GM12873 (cell line): Measurements from ENCODE around the gene DOCK2.

Source experiments
- TF ChIP-seq, protein P1 (sequence below): IDR thresholded peaks from 2 replicates; pipeline ENCODE4 v1.5.1; 2012; ENCODE audit warnings: low read depth, mild to moderate bottlenecking, moderate library complexity, low read length, control low read depth; ENCODE audit not compliant: insufficient read depth; ENCODE audit errors: missing control alignments

Gene DOCK2

DNA sequence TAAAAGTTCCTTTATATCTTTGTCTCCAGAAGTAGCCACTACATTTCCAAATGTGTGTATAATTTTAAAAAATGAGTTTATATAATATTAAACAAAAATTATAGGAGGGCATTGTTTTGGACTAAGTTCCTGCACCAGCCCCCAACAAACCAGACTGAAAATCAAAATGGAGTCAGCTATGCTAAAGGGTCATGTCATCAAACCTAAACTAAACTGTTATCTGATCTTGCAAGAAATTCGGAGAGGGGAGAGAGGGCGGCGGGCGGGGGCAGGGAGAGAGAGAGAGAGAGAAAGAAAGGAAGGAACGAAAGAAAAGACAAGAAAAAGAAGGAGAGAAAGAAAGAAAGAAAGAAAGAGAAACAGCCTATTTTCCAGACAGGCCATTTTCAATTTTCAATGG, 63.5 kb downstream of the DOCK2 start:
- TF ChIP-seq, protein P1, sequence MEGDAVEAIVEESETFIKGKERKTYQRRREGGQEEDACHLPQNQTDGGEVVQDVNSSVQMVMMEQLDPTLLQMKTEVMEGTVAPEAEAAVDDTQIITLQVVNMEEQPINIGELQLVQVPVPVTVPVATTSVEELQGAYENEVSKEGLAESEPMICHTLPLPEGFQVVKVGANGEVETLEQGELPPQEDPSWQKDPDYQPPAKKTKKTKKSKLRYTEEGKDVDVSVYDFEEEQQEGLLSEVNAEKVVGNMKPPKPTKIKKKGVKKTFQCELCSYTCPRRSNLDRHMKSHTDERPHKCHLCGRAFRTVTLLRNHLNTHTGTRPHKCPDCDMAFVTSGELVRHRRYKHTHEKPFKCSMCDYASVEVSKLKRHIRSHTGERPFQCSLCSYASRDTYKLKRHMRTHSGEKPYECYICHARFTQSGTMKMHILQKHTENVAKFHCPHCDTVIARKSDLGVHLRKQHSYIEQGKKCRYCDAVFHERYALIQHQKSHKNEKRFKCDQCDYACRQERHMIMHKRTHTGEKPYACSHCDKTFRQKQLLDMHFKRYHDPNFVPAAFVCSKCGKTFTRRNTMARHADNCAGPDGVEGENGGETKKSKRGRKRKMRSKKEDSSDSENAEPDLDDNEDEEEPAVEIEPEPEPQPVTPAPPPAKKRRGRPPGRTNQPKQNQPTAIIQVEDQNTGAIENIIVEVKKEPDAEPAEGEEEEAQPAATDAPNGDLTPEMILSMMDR = no peak

- TF ChIP-seq, protein P1 = peak; percentile 29
Measured at GRCh38 chr5:169701910-169702451, 64.9 kb downstream of the DOCK2 start.

- TF ChIP-seq, protein P1 = no peak
Measured at GRCh38 chr5:169702693-169703481, 65.8 kb downstream of the DOCK2 start.

DNA sequence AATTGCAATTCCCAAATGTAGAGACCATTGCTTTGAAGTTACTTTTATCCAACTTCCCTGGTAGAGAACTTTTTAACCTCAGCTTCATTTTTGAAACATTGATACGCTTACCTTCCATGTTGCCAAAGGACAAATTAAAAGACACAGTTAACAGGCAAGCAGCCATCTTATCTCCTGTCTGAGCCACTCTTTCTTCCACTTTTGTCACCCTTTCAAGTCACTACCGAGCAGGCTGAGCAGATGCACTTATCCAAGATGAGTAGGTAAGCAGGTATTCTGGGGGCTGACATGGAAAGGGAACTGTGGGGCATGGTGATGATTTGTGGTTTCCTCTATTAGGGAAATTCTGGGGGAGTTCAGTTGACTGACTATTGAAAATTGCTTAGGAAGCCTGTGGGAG, 66.7 kb downstream of the DOCK2 start:
- TF ChIP-seq, protein P1 = no peak

- TF ChIP-seq, protein P1 = no peak
Measured at GRCh38 chr5:169705322-169705721, 68.2 kb downstream of the DOCK2 start.

GRCh38 chr5:169706071-169706470, 69.0 kb downstream of the DOCK2 start:
- TF ChIP-seq, protein P1 = no peak

GRCh38 chr5:169706758-169707450, 69.8 kb downstream of the DOCK2 start:
- TF ChIP-seq, protein P1 = no peak
